ENCODE measurements around the gene CRAT. TPM values are rescaled to one million over a fixed set of nuclear protein-coding genes. Genes with fewer than 3 reads are reported as not detected.

The CRAT gene
- total RNA-seq: 13.7 and 40.2 TPM in 2 replicates

- no peak for TF ChIP-seq CTCF (IDR thresholded peaks at IDR 0.05; ENCODE audit: insufficient read depth, low read length, severe bottlenecking)
- Histone ChIP-seq H3K36me3 (ENCODE audit: control insufficient read depth, insufficient read depth, low read length) (peaks cover 2% of the 10 kb centered on the region), H3K27me3 (ENCODE audit: control insufficient read depth, insufficient read depth, low read length) (no peaks in the 10 kb centered on the region), H3K4me3 (ENCODE audit: low read depth, low read length) (peak within 1 kb of the TSS; percentile 95)
- DNase-seq (ENCODE audit: low read depth) (peak; percentile 82), FAIRE-seq (no peak)
Observed at GRCh38 chr9:129110740-129111527, at the start of gene CRAT, which contains the start of gene PTPA. Gene CRAT (minus strand): TSS chr9:129110793. CDS start chr9:129110509, 284 bp downstream. Gene PTPA (plus strand): TSS chr9:129111415. CDS start chr9:129111601, 186 bp downstream.

GRCh38 chr9:129156163-129156562 is 45.6 kb upstream of the CRAT start:
- no peak for DNase-seq (ENCODE audit: low read depth)
- no peaks in the 10 kb centered on the region for H3K27me3 ChIP-seq (ENCODE audit: control insufficient read depth, insufficient read depth, low read length)
- H3K4me3 ChIP-seq (ENCODE audit: low read depth, low read length): no peak overlapping the region
- peaks cover 2% of the 10 kb centered on the region for H3K36me3 ChIP-seq (ENCODE audit: control insufficient read depth, insufficient read depth, low read length)
- no peak for TF ChIP-seq CTCF (IDR thresholded peaks at IDR 0.05; ENCODE audit: insufficient read depth, low read length, severe bottlenecking)
- FAIRE-seq: no peak

- TF ChIP-seq CTCF (IDR thresholded peaks at IDR 0.05; ENCODE audit: insufficient read depth, low read length, severe bottlenecking): no peak
- no peaks in the 10 kb centered on the region for H3K27me3 ChIP-seq (ENCODE audit: control insufficient read depth, insufficient read depth, low read length)
- peaks cover 7% of the 10 kb centered on the region for H3K36me3 ChIP-seq (ENCODE audit: control insufficient read depth, insufficient read depth, low read length)
- no peak overlapping the region for H3K4me3 ChIP-seq (ENCODE audit: low read depth, low read length)
- FAIRE-seq (no peak), DNase-seq (ENCODE audit: low read depth) (no peak)
Observed at GRCh38 chr9:129154866-129155477, 44.4 kb upstream of the CRAT start.

- no peaks in the 10 kb centered on the region for H3K27me3 ChIP-seq (ENCODE audit: control insufficient read depth, insufficient read depth, low read length)
- FAIRE-seq (no peak), DNase-seq (ENCODE audit: low read depth) (no peak)
- TF ChIP-seq CTCF (IDR thresholded peaks at IDR 0.05; ENCODE audit: insufficient read depth, low read length, severe bottlenecking): no peak
- H3K4me3 ChIP-seq (ENCODE audit: low read depth, low read length): no peak overlapping the region
- H3K36me3 ChIP-seq (ENCODE audit: control insufficient read depth, insufficient read depth, low read length): peaks cover 13% of the 10 kb centered on the region
Observed at GRCh38 chr9:129151469-129151868, 40.9 kb upstream of the CRAT start.

GRCh38 chr9:129150672-129151211 is 40.1 kb upstream of the CRAT start:
- DNase-seq (ENCODE audit: low read depth): no peak
- H3K4me3 ChIP-seq (ENCODE audit: low read depth, low read length): no peak overlapping the region
- H3K36me3 ChIP-seq (ENCODE audit: control insufficient read depth, insufficient read depth, low read length): peaks cover 13% of the 10 kb centered on the region
- no peak for FAIRE-seq
- no peak for TF ChIP-seq CTCF (IDR thresholded peaks at IDR 0.05; ENCODE audit: insufficient read depth, low read length, severe bottlenecking)
- H3K27me3 ChIP-seq (ENCODE audit: control insufficient read depth, insufficient read depth, low read length): no peaks in the 10 kb centered on the region
